HFFc6 (cell line): ENCODE data around the gene L3MBTL3. TPM values are rescaled to one million over a fixed set of nuclear protein-coding genes. Genes with fewer than 3 reads are reported as not detected.
A peak's percentile ranks its signal among the peaks of the same experiment; 100 is the strongest.

Experiments used
- DNase-seq: peaks from one replicate; pipeline ENCODE4 v3.0.0-alpha.2; 2018
- H3K27ac Mint-ChIP-seq: 2 replicates; pipeline ENCODE4 v1.8.0; 2020; ENCODE audit warnings: mild to moderate bottlenecking, mixed read lengths
- H3K27me3 Mint-ChIP-seq: 2 replicates; pipeline ENCODE4 v1.8.0; 2021; ENCODE audit warnings: mild to moderate bottlenecking, moderate library complexity, mixed read lengths; ENCODE audit not compliant: insufficient read depth
- H3K36me3 Mint-ChIP-seq: 2 replicates; pipeline ENCODE4 v1.8.0; 2021; ENCODE audit warnings: low read depth, mixed read lengths
- H3K4me1 Mint-ChIP-seq: 2 replicates; pipeline ENCODE4 v1.8.0; 2020; ENCODE audit warnings: low read depth, mixed read lengths
- H3K4me3 Mint-ChIP-seq: 2 replicates; pipeline ENCODE4 v1.8.0; 2020; ENCODE audit warnings: mild to moderate bottlenecking, moderate library complexity, mixed read lengths
- H3K9me3 Mint-ChIP-seq: 2 replicates; pipeline ENCODE4 v1.8.0; 2020; ENCODE audit warnings: mild to moderate bottlenecking, mixed read lengths
- total RNA-seq, 6 experiments: library from RNA; stranded (reverse); fragmentation: NEBNext Ultra II Directional; extraction: Animal tissue kit (Norgen Biotek cat#: 25700); gene quantifications; 2 replicates in 1 of 6; 3 replicates in 5 of 6; pipeline ENCODE4 v1.2.3, GENCODE V29; 2021
- TF ChIP-seq, protein P1 (sequence below): fragments of 200-600 bp; sonication (generic); IDR thresholded peaks from 2 replicates; pipeline ENCODE4 v1.5.0; 2021; ENCODE audit warnings: antibody characterized with exemption, mild to moderate bottlenecking

L3MBTL3 gene
- total RNA-seq, 6 experiments from 2014 or later: 7.4 to 8.8 (median 8.2) TPM

DNA sequence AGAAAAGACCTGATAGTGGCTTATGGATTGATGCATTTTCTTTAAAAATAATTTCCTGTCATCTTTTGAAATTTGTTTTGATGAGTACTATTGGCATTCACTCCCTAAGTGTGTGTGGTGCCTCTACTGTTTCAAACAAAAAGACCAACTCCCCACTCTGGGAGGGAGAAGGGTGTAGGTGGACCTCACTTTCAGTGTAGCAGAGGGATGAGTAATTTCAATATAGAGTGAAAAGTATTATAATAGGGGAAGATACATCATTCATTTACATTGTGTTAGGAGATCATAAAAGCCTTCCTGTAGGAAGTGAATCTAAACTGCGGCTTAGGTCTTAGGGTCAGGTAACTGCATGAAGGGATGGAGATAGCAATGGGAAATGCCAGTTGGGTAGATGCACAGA is 158.0 kb downstream of the L3MBTL3 start:
- Mint-ChIP-seq H3K4me3 (no peak overlapping the region), H3K36me3 (peaks cover 27% of the 10 kb centered on the region), H3K27me3 (peaks cover 2% of the 10 kb centered on the region; the same call in 1 of the 2 replicates), H3K9me3 (peaks cover 15% of the 10 kb centered on the region), H3K4me1 (peaks cover 16% of the 10 kb centered on the region), H3K27ac (no peak overlapping the region)
- DNase-seq: no peak
- TF ChIP-seq, protein P1, sequence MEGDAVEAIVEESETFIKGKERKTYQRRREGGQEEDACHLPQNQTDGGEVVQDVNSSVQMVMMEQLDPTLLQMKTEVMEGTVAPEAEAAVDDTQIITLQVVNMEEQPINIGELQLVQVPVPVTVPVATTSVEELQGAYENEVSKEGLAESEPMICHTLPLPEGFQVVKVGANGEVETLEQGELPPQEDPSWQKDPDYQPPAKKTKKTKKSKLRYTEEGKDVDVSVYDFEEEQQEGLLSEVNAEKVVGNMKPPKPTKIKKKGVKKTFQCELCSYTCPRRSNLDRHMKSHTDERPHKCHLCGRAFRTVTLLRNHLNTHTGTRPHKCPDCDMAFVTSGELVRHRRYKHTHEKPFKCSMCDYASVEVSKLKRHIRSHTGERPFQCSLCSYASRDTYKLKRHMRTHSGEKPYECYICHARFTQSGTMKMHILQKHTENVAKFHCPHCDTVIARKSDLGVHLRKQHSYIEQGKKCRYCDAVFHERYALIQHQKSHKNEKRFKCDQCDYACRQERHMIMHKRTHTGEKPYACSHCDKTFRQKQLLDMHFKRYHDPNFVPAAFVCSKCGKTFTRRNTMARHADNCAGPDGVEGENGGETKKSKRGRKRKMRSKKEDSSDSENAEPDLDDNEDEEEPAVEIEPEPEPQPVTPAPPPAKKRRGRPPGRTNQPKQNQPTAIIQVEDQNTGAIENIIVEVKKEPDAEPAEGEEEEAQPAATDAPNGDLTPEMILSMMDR: no peak

DNA sequence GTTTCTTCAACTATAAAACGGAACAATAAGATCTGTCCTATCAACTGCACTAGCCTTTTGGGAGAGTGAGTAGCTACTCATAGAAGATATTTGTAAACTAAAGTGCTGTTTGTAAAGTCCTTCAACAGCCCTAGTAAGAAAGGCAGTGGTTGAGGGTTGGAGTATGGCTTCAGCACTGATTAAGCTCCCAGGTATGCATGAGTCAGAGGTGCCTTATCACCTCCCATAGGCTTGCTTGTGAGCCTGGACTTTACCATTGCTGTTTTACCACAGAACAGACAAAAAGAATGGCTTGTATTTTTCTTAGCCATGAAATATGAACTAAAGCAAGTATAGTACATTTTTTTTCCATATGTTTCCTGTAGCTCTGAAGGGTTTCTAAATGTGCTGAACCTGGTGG is 160.3 kb downstream of the L3MBTL3 start:
- TF ChIP-seq, protein P1: no peak
- Mint-ChIP-seq H3K4me3 (no peak overlapping the region), H3K9me3 (no peaks in the 10 kb centered on the region), H3K27me3 (peaks cover 2% of the 10 kb centered on the region; the same call in 1 of the 2 replicates), H3K27ac (peak overlapping the region; percentile 32), H3K36me3 (peaks cover 11% of the 10 kb centered on the region), H3K4me1 (peaks cover 16% of the 10 kb centered on the region)
- peak; percentile 81 for DNase-seq

DNA sequence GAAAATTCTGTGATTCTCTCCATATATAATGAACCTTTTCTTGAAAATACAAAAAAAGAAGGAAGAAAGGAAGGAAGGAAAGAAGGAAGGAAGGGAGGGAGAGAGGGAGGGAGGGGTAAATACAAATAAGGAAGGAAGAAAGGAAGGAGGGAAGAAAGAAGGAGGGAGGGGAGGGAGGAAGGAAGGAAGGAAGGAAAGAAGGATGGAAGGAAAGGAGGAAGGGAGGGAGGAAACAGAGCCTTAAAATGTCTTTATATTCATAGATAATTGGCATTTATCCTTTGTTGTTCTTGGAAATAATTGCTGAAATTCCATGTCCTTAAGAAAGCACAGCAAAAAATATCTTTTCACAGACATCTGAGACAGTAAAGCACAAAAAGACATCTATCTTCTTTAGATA is 164.1 kb downstream of the L3MBTL3 start:
- no peak for DNase-seq
- TF ChIP-seq, protein P1: no peak
- H3K4me3 Mint-ChIP-seq: no peak overlapping the region
- H3K36me3 Mint-ChIP-seq: peaks cover 4% of the 10 kb centered on the region
- peaks cover 2% of the 10 kb centered on the region; the same call in 1 of the 2 replicates for H3K27me3 Mint-ChIP-seq
- no peaks in the 10 kb centered on the region for H3K9me3 Mint-ChIP-seq
- H3K27ac Mint-ChIP-seq: no peak overlapping the region
- H3K4me1 Mint-ChIP-seq: peaks cover 16% of the 10 kb centered on the region

DNA sequence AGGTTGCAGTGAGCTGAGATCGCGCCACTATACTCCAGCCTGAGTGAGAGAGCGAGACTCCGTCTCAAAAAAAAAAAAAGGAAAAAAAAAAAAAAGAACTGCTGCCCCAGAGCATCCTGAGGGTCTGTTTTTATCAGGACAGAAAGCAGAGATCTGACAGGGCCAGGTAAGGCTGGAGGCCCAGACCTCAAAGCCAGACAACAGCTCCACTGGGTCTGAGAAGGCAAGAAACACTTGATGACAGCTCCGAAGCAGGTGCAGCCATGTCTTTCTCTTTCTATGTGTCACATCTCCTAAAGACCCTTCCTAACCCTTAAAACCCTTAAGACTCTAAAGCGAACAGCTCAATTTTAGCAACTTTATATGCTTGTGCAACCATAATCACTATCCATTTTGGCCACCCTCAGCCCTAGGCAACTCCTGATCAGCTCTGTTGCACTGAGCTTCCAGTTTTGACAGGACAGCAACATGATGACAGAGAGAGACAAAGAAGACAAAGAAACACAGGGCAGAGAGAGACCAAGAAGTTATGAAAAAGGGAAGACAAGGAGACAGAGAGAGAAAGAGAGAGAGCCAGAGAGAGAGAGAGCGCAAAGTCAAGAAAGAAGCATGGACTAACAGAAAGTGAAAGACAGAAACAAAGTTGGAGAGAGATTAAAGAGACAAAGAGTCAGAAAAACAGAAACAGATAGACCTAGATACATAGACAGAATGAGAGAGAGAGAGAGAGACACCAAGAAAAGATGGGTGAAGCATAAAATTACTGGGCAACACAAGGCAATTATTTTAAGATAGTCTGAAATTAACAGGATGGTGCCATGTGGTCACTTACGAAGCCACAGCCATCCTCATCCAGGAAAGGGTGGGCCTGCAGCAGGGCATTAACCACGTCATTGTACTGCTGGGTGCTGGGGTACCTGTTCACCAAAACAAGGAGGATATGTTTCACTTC is 165.2 kb downstream of the L3MBTL3 start:
- Mint-ChIP-seq H3K27me3 (no peaks in the 10 kb centered on the region), H3K4me3 (no peak overlapping the region), H3K4me1 (peaks cover 10% of the 10 kb centered on the region), H3K36me3 (no peaks in the 10 kb centered on the region), H3K9me3 (no peaks in the 10 kb centered on the region), H3K27ac (no peak overlapping the region)
- TF ChIP-seq, protein P1: no peak
- DNase-seq: no peak

DNA sequence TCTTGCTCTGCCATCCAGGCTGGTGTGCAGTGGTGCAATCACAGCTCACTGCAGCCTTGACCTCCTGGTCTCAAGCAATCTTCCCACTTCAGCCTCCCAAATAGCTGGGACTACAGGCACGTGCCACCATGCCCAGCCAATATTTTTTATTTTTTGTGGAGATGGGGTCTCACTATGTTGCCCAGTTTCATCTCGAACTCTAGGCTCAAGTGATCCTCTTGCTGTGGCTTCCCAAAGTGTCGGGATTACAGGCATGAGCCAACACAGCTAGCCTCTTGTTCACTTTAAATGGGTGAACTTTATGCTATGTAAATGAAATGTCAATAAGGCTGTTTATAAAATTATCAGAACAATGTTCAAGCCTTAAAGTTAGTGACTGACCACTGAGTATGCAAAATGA is 167.3 kb downstream of the L3MBTL3 start:
- H3K4me1 Mint-ChIP-seq: no peaks in the 10 kb centered on the region
- DNase-seq: no peak
- H3K9me3 Mint-ChIP-seq: no peaks in the 10 kb centered on the region
- H3K4me3 Mint-ChIP-seq: no peak overlapping the region
- H3K27me3 Mint-ChIP-seq: no peaks in the 10 kb centered on the region; the same call in 1 of the 2 replicates
- peaks cover 5% of the 10 kb centered on the region; the same call in 1 of the 2 replicates for H3K36me3 Mint-ChIP-seq
- TF ChIP-seq, protein P1: no peak
- no peak overlapping the region for H3K27ac Mint-ChIP-seq
